Body of pancreas (tissue), 4 donors: Measurements from ENCODE around the gene URB1.

Experiments used
- POLR2A ChIP-seq, 3 donors: fragments of 450-650 bp; IDR thresholded peaks; one replicate each; pipeline ENCODE4 v1.6.1; 2016; ENCODE audit warnings: antibody characterized with exemption in 3 of 3, mild to moderate bottlenecking in 2 of 3
- TF ChIP-seq, protein P1 (sequence below), 7 experiments: fragments of 450-650 bp in 4 of 7; fragments of 200-600 bp in 3 of 7; sonication (generic) in 3 of 7; IDR thresholded peaks; one replicate each; pipeline ENCODE4 v1.5.1; 2016 to 2019; ENCODE audit warnings: antibody characterized with exemption in 7 of 7

DNA sequence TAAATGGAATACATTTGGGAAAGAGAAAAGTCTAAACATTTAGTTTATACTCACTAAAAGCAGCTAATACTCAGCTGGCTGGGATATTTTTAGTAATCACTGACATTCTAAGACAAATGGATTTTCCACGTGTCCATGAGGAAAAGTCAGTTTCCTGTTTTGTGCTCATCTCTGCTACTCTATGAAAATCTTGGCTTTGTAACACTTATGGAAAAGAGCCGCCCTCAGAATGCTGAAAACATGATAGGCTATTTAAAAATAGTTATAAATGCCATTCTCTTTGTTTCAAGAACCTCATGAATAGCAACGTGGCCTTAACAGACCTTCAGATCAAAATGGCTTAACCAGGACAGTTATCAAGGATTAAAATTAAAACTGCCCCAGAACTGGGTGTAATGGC lies 64.2 kb downstream of the URB1 start:
- TF ChIP-seq, protein P1, sequence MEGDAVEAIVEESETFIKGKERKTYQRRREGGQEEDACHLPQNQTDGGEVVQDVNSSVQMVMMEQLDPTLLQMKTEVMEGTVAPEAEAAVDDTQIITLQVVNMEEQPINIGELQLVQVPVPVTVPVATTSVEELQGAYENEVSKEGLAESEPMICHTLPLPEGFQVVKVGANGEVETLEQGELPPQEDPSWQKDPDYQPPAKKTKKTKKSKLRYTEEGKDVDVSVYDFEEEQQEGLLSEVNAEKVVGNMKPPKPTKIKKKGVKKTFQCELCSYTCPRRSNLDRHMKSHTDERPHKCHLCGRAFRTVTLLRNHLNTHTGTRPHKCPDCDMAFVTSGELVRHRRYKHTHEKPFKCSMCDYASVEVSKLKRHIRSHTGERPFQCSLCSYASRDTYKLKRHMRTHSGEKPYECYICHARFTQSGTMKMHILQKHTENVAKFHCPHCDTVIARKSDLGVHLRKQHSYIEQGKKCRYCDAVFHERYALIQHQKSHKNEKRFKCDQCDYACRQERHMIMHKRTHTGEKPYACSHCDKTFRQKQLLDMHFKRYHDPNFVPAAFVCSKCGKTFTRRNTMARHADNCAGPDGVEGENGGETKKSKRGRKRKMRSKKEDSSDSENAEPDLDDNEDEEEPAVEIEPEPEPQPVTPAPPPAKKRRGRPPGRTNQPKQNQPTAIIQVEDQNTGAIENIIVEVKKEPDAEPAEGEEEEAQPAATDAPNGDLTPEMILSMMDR (IDR thresholded peaks at IDR 0.05) = no peak
- no peak for TF ChIP-seq POLR2A (IDR thresholded peaks at IDR 0.05)
